Measurements from ENCODE around the gene RBM12.

GRCh38 chr20:35643045-35643444, 21.7 kb downstream of the RBM12 start:
- TF ChIP-seq CTCF (IDR thresholded peaks at IDR 0.05) (no peak), POLR2A (IDR thresholded peaks at IDR 0.05) (no peak), EP300 (IDR thresholded peaks at IDR 0.05) (no peak)
